Urinary bladder (tissue), 4 donors: ENCODE measurements around the gene FCGBP. TPM values are rescaled to one million over a fixed set of nuclear protein-coding genes. Genes with fewer than 3 reads are reported as not detected.
"Not testable (repeated sequence)": the region's sequence is repeated elsewhere in the genome, so short reads cannot be mapped to it uniquely, and the experiment has no call there.

Source experiments
- DNase-seq: peaks from one replicate; pipeline ENCODE4 v3.0.0-alpha.2; 2015; ENCODE audit errors: extremely low spot score
- H3K27ac ChIP-seq: one replicate; pipeline ENCODE4 v1.5.1; 2013; ENCODE audit warnings: low read depth, mild to moderate bottlenecking, moderate library complexity
- H3K36me3 ChIP-seq: one replicate; pipeline ENCODE4 v1.6.1; 2013; ENCODE audit warnings: mild to moderate bottlenecking, moderate library complexity; ENCODE audit not compliant: insufficient read depth
- H3K4me1 ChIP-seq: one replicate; pipeline ENCODE4 v1.6.1; 2013; ENCODE audit warnings: mild to moderate bottlenecking, moderate library complexity; ENCODE audit not compliant: insufficient read depth
- H3K4me3 ChIP-seq: one replicate; pipeline ENCODE4 v1.5.1; 2013; ENCODE audit warnings: low read depth, low read length
- WGBS: extraction: QIAGEN DNeasy Blood & Tissue Kit; methylation state at CpG from one replicate; pipeline ENCODE4 v1.1.7; 2013; 5-methylcytosine and 5-hydroxymethylcytosine counted together
- polyA plus RNA-seq: library from polyadenylated mRNA; stranded (reverse); fragments of 200-250 nt; gene quantifications from one replicate; pipeline ENCODE4 v1.2.3, GENCODE V29; 2013
- total RNA-seq: library from RNA; depleted of rRNA; stranded (reverse); fragments of >200 nt; gene quantifications from one replicate; pipeline ENCODE4 v1.2.3, GENCODE V29; 2014
- donor health status: healthy with polysubstance abuse.
- donor health status: healthy.

FCGBP gene
- total and polyA plus RNA-seq, 2 donors: 7.7 to 9.4 TPM

GRCh38 chr19:39919976-39920375, 14.5 kb downstream of the FCGBP start:
- Histone ChIP-seq H3K4me1 (no peaks in the 10 kb centered on the region), H3K27ac (no peak overlapping the region), H3K4me3 (no peak overlapping the region), H3K36me3 (no peaks in the 10 kb centered on the region)
- DNase-seq: no peak
- WGBS: 82% methylated on average over 6 of the region's 6 CpGs

DNA sequence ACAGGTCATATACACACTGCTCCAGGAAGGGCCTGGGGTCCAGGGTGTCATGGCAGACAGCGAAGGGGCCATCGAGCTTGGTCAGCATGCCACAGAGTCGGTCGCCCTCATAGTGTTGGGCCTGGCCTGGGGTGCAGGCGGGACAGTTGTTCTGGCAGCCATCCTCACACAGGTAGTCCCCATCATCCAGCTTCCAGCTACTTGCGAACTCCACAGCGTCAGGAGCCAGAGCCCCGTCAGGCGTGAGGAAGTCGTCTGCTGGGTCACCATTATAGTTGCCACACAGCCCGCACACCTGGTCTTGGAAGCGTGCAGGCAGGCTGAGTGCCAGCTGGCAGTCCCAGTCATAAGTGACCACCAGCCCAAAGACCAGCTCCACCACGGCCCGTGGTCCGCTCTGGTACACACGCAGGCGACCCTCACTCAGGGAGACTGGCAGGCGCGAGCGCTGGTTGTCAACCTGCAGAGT, 16.2 kb downstream of the FCGBP start:
- Histone ChIP-seq H3K27ac (no peak overlapping the region), H3K4me1 (no peaks in the 10 kb centered on the region), H3K36me3 (no peaks in the 10 kb centered on the region), H3K4me3 (no peak overlapping the region)
- no peak for DNase-seq
- WGBS: 90% methylated on average over 20 of the region's 20 CpGs

- Histone ChIP-seq H3K4me3 (no peak overlapping the region), H3K36me3 (no peaks in the 10 kb centered on the region), H3K27ac (no peak overlapping the region), H3K4me1 (no peaks in the 10 kb centered on the region)
- DNase-seq: no peak
- 84% methylated on average over 9 of the region's 9 CpGs for WGBS
These were observed 16.8 kb downstream of the FCGBP start for GRCh38 chr19:39917561-39918182.

- Histone ChIP-seq H3K36me3 (no peaks in the 10 kb centered on the region), H3K4me1 (no peaks in the 10 kb centered on the region), H3K4me3 (no peak overlapping the region), H3K27ac (no peak overlapping the region)
- DNase-seq: no peak
- 55% methylated on average over 5 of the region's 5 CpGs for WGBS
These were observed 17.5 kb downstream of the FCGBP start for GRCh38 chr19:39916851-39917396.

DNA sequence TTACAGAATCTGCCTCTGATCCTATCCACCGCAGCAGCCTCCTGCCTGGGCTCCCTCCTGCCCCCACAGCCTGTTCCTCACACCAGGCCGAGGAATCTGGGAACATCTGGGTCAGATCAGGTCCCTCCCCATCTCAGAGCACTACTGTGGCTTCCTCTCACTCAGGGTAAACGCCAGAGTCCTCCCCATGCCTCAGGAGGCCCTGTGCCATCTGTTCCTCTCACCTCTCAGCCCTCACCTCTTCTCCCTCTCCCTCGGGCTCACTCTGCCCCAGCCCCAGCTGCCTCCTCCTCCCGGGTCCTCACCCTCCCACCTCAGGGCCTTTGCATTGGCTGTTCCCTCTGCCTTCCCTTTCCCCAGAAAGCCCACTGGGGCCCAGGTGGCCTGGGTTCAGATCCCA, 18.2 kb downstream of the FCGBP start:
- DNase-seq: no peak
- no peak overlapping the region for H3K4me3 ChIP-seq
- no peak overlapping the region for H3K27ac ChIP-seq
- no peaks in the 10 kb centered on the region for H3K4me1 ChIP-seq
- 52% methylated on average over 5 of the region's 5 CpGs for WGBS
- H3K36me3 ChIP-seq: no peaks in the 10 kb centered on the region

DNA sequence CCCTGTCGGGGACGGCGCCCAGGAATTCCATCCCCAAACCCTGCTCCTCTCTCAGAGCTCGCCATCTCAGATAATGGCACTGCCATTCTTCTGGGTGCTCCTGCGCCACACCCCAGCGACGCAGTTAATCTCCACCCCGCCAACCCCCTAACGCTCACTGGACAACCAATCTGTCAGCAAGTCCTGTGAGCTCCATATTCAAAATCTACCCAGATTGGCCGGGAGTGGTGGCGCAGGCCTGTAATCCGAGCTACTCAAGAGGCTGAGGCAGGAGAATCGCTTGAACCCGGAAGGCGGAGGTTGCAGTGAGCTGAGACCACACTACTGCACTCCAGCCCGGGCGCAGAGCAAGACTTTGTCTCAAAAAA, 18.6 kb downstream of the FCGBP start:
- Histone ChIP-seq H3K4me1 (no peaks in the 10 kb centered on the region), H3K36me3 (no peaks in the 10 kb centered on the region), H3K4me3 (no peak overlapping the region), H3K27ac (no peak overlapping the region)
- 79% methylated on average over 17 of the region's 17 CpGs for WGBS
- no peak for DNase-seq

DNA sequence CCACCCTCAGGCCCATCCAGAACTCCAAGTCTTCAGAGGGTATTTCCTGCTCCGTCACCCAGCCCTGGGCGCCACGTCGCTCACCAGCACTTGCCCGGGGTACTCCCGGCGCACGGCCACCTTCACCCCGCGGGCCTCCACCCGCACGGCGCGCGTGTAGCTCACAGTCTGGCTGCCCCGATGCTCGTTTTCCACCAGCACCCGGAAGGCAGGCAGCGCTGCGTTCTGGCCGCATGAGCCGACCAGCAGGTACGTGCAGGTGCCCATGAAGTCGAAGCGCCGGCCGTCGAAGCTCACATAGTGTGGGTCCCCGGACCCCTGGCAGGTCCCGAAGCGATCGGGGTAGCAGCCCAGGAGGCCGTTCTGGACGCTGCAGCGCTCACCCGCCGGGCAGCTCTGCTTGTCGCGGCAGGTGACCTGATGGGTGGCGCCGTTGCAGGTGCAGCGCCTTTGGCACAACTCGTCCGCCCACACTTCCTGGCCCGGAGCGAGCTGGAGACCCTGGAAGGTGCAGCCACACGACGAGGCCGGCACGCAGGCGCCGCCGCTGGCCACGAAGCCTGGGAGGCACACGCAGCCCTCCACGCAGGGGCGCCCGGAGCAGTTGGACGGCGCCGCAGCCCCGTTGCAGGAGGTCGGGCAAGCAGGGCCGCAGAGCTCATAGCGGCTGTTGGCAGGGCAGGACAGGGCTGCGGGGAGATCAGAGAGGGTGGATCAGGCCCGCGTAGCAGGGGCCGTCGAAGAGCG, 19.2 kb downstream of the FCGBP start:
- H3K4me3 ChIP-seq: no peak overlapping the region
- WGBS: 42% methylated on average over 71 of the region's 71 CpGs
- H3K27ac ChIP-seq: no peak overlapping the region
- H3K36me3 ChIP-seq: no peaks in the 10 kb centered on the region
- DNase-seq: no peak
- H3K4me1 ChIP-seq: no peaks in the 10 kb centered on the region

DNA sequence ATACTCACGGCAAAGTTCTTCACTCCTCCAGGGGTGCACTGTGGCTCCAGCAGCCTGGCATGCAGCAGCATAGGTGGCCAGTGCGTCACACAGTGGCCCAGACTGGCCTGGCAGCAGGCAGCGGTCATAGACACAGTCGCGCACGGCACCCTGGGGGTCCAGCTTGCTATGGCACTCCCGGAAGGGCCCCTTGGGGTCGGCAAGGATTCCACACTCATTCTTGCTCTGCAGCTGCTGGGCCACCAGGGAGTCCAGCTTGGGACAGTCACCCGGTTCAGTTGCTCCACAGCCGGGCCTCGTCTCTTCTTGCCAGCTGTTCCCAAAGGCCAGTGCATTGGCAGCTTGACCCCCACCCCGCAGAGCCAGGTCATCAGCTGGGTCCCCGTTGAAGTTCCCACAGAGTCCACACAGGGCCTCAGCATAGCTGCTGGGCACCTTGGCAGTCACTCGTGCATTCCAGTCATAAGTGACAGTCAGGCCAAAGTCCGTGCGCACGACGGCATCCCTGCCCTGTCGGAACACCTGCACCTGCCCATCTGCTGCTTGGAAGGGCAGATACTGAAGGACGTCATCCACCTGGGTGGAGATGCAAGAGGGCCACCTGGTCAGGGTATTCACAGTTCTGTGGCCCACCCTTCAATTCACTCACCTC, 20.6 kb downstream of the FCGBP start:
- no peaks in the 10 kb centered on the region for H3K36me3 ChIP-seq
- H3K4me3 ChIP-seq: no peak overlapping the region
- no peak for DNase-seq
- WGBS: 84% methylated on average over 20 of the region's 20 CpGs
- no peaks in the 10 kb centered on the region for H3K4me1 ChIP-seq
- H3K27ac ChIP-seq: no peak overlapping the region

DNA sequence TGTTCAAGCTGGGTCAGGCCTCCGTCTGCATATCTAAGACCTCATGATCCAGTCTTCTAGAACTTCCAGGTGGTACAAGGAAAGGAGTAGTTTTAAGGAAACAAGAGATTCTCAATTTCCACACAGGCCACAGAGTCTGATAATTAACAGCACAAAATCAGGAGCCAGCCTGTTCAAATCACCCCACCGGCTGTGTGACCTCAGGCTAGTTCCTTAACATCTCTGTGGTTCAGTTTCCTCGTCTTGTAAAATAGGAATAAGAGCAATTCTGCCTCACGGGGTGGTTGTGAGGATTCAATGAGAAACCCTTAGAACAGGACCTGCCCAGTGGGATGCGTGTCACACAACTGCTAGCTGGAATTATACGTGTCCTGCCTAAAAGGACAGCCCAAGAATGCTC, 25.6 kb downstream of the FCGBP start:
- DNase-seq: no peak
- Histone ChIP-seq H3K36me3 (no peaks in the 10 kb centered on the region), H3K27ac (no peak overlapping the region), H3K4me1 (no peaks in the 10 kb centered on the region), H3K4me3 (no peak overlapping the region)
- WGBS: 80% methylated on average over 6 of the region's 6 CpGs

GRCh38 chr19:39906820-39907611, 27.4 kb downstream of the FCGBP start:
- no peak for DNase-seq
- Histone ChIP-seq H3K4me1 (no peaks in the 10 kb centered on the region), H3K36me3 (no peaks in the 10 kb centered on the region), H3K4me3 (no peak overlapping the region), H3K27ac (no peak overlapping the region)
- WGBS: 86% methylated on average over 5 of the region's 5 CpGs

DNA sequence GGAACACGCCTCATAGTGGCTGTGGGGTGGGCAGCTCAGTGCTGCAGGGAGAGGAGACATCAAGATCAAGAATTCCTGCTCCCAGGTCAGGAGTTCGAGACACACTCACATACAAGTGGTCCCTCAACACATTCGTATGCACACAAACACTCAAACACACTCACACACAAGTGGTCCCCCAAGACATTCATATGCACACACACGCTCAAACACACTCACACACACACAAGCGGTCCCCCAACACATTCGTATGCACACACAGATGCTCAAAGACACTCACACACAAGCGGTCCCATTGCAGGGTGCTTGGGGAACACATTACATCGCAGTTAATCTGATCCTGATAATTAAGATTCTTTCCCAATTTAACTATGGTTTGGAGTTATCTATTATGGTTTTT, 28.2 kb downstream of the FCGBP start:
- H3K4me3 ChIP-seq: no peak overlapping the region
- no peak overlapping the region for H3K27ac ChIP-seq
- 92% methylated on average over 8 of the region's 8 CpGs for WGBS
- H3K36me3 ChIP-seq: no peaks in the 10 kb centered on the region
- H3K4me1 ChIP-seq: no peaks in the 10 kb centered on the region
- no peak for DNase-seq

DNA sequence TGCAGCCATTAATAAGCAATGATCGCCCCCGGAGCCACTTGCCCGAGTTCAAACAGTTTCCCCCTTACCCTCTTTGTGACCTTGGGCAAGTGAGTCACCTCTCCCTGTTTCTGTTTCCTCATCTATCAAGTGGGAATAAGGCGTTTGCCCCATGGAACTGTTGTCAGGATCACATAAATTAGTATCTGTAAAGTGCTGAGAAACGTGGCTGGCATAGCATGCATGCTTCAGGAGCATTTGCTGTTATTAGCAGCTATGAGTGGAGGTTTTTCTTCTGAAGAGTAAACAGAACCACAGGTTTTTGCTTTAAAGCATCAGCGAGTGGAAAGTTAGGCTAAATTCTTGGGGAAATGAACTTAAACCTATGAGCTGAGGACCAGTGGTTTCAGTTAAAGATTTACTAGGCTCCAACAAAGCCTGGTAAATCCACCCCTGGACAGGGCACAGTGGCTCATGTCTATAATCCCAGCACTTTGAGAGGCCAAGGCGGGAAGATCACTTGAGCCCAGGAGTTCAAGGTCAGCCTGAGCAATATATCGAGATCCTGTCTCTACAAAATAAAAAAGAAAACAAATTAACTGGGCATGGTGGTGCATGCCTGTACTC, 30.8 kb downstream of the FCGBP start:
- not testable (repeated sequence) for H3K4me1 ChIP-seq, H3K4me3 ChIP-seq, H3K27ac ChIP-seq, H3K36me3 ChIP-seq, DNase-seq
- WGBS: 26% methylated on average over 4 of the region's 8 CpGs

DNA sequence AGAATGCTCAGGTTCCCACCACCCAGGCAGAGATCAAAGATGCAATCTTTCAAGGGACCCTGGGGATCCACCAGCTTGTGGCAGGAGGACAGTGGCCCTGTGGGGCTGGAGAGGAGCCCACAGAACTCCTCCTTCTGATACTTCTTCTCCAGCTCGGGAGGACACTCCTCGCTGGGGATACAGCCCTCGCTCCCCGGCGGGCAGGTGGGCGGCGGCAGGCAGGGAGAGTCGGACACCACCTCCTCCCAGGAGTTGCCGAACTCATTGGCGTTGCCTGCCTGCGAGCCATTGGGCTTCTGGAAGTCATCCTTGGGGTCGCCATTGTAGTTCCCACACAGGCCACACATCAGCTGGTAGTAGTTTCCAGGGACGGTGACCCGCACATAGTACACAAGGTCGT, 32.1 kb downstream of the FCGBP start:
- DNase-seq, H3K4me3 ChIP-seq, H3K36me3 ChIP-seq, H3K27ac ChIP-seq, H3K4me1 ChIP-seq: not testable (repeated sequence)
- WGBS: 90% methylated on average over 10 of the region's 15 CpGs
